Mesenteric fat pad (tissue), 1 donor: ENCODE data around the gene ASGR1. TPM values are rescaled to one million over a fixed set of nuclear protein-coding genes. Genes with fewer than 3 reads are reported as not detected.

ENCODE experiments used
- DNase-seq: peaks from one replicate; pipeline ENCODE4 v3.0.0-alpha.2; 2020; ENCODE audit warnings: low spot score
- microRNA-seq: library from miRNA; unstranded; fragments of <30 nt; microRNA quantifications from one replicate; pipeline ENCODE4 v1.2.0, GENCODE V29; 2020; ENCODE audit warnings: borderline number of aligned reads
- total RNA-seq: library from RNA; stranded (reverse); fragmentation: NEBNext Ultra II Directional; extraction: Animal tissue kit (Norgen Biotek cat#: 25700); gene quantifications from one replicate; pipeline ENCODE4 v1.2.1, GENCODE V29; 2021
- donor health status: DM: yes; HTN: yes; CAD: no.

The ASGR1 gene
- total RNA-seq, 1 donor from 2014 or later = 2.2 TPM

GRCh38 chr17:7124923-7125322, 54.2 kb downstream of the ASGR1 start:
- DNase-seq = no peak

GRCh38 chr17:7123844-7124243, 55.3 kb downstream of the ASGR1 start:
- no peak for DNase-seq

Small RNA genes within 50 kb of the gene (microRNA-seq; reads per million reads assigned to microRNA genes)
- gene MIR324 = 1,226 reads per million, percentile 80 among the genes with 10 or more reads in this experiment

Other genes starting within 250 kb of the ASGR1 start
- gene ALOX12, start 183.3 kb downstream of the ASGR1 start, total RNA-seq = 0.16 TPM
- 243 TPM for gene RNASEK, start 166.7 kb downstream of the ASGR1 start, total RNA-seq
- gene BCL6B, start 156.3 kb downstream of the ASGR1 start, total RNA-seq = 32.2 TPM
- 2.9 TPM for gene SLC16A13, start 143.4 kb downstream of the ASGR1 start, total RNA-seq
- 0.84 TPM for gene SLC16A11, start 135.3 kb downstream of the ASGR1 start, total RNA-seq
- gene CLEC10A, start 99.1 kb downstream of the ASGR1 start, total RNA-seq = 20.6 TPM
- gene ASGR2, start 64.5 kb downstream of the ASGR1 start, total RNA-seq = 3.3 TPM
- 16.0 TPM for gene DLG4, start 40.5 kb upstream of the ASGR1 start, total RNA-seq
- 1,052 TPM for gene ACADVL, start 40.6 kb upstream of the ASGR1 start, total RNA-seq
- 24.7 TPM for gene DVL2, start 55.1 kb upstream of the ASGR1 start, total RNA-seq
- gene PHF23, start 60.1 kb upstream of the ASGR1 start, total RNA-seq = 47.4 TPM
- gene GABARAP, start 63.1 kb upstream of the ASGR1 start, total RNA-seq = 468 TPM
- gene CTDNEP1, start 72.4 kb upstream of the ASGR1 start, total RNA-seq = 120 TPM
- 44.1 TPM for gene ELP5, start 72.8 kb upstream of the ASGR1 start, total RNA-seq
- 5.6 TPM for gene CLDN7, start 83.1 kb upstream of the ASGR1 start, total RNA-seq
- gene SLC2A4, start 102.3 kb upstream of the ASGR1 start, total RNA-seq = 8.1 TPM
- gene YBX2, start 115.3 kb upstream of the ASGR1 start, total RNA-seq = 2.3 TPM
- 503 TPM for gene EIF5A, start 128.3 kb upstream of the ASGR1 start, total RNA-seq
- gene GPS2, start 136.0 kb upstream of the ASGR1 start, total RNA-seq = 51.2 TPM
- 25.4 TPM for gene NEURL4, start 150.0 kb upstream of the ASGR1 start, total RNA-seq
- 18.8 TPM for gene ACAP1, start 157.2 kb upstream of the ASGR1 start, total RNA-seq
- gene KCTD11, start 172.8 kb upstream of the ASGR1 start, total RNA-seq = 11.9 TPM
- gene TMEM95, start 175.8 kb upstream of the ASGR1 start, total RNA-seq = not detected
- 0.71 TPM for gene TNK1, start 201.7 kb upstream of the ASGR1 start, total RNA-seq
- gene PLSCR3, start 215.2 kb upstream of the ASGR1 start, total RNA-seq = 42.6 TPM
- 68.7 TPM for gene TMEM256, start 224.7 kb upstream of the ASGR1 start, total RNA-seq
- 21.0 TPM for gene NLGN2, start 228.5 kb upstream of the ASGR1 start, total RNA-seq
- not detected for gene SPEM1, start 241.0 kb upstream of the ASGR1 start, total RNA-seq
- not detected for gene SPEM2, start 246.2 kb upstream of the ASGR1 start, total RNA-seq
- not detected for gene SPEM3, start 249.5 kb upstream of the ASGR1 start, total RNA-seq